K562 (cell line): ENCODE measurements around the gene HARS2. TPM values are rescaled to one million over a fixed set of nuclear protein-coding genes. Genes with fewer than 3 reads are reported as not detected.

Experiments used
- ARID1B ChIP-seq: fragments of 450-650 bp; IDR thresholded peaks from 2 replicates; pipeline ENCODE4 v1.6.1; 2016; ENCODE audit warnings: antibody characterized with exemption, mild to moderate bottlenecking, inconsistent platforms
- CGGBP1 ChIP-seq: fragments of 250-450 bp; sonication (Bioruptor Pico); IDR thresholded peaks from 2 replicates; pipeline ENCODE4 v1.9.0; 2021; ENCODE audit warnings: mild to moderate bottlenecking
- CXXC5 ChIP-seq: fragments of 250-450 bp; sonication (Bioruptor Pico); IDR thresholded peaks from 2 replicates; pipeline ENCODE4 v1.8.0; 2022; ENCODE audit warnings: inconsistent platforms, mild to moderate bottlenecking, moderate library complexity
- ETV6 ChIP-seq, 3 experiments: fragments of 150-350 bp in 1 of 3; sonication (generic) in 1 of 3; formaldehyde crosslinking in 1 of 3; IDR thresholded peaks; 2 replicates each; pipeline versions ENCODE4 v1.6.1 to v1.8.0; 2014 to 2022; ENCODE audit warnings: borderline replicate concordance in 2 of 3, low read depth in 2 of 3, antibody characterized with exemption in 1 of 3, low read length in 1 of 3, mild to moderate bottlenecking in 1 of 3, missing genetic modification reagents in 1 of 3
- FOS ChIP-seq: IDR thresholded peaks from 3 replicates; pipeline ENCODE4 v1.6.1; 2011; ENCODE audit not compliant: insufficient read length; ENCODE audit errors: extremely low read depth
- HDGF ChIP-seq: fragments of 450-650 bp; IDR thresholded peaks from 2 replicates; pipeline ENCODE4 v1.6.1; 2016
- KLF13 ChIP-seq: fragments of 450-650 bp; IDR thresholded peaks from 2 replicates; pipeline ENCODE4 v1.6.1; 2016; ENCODE audit warnings: missing genetic modification characterization, low read depth, mild to moderate bottlenecking, missing compliant biosample characterization, moderate library complexity, borderline replicate concordance
- PPARD ChIP-seq: fragments of 250-450 bp; sonication (Bioruptor Pico); IDR thresholded peaks from 2 replicates; pipeline ENCODE4 v1.8.0; 2022; ENCODE audit warnings: inconsistent platforms, mild to moderate bottlenecking, moderate library complexity
- PREB ChIP-seq: sonication (generic); formaldehyde crosslinking; IDR thresholded peaks from 2 replicates; pipeline ENCODE4 v1.8.1; 2023; ENCODE audit warnings: mild to moderate bottlenecking, missing genetic modification reagents
- PTTG1 ChIP-seq: fragments of 450-650 bp; IDR thresholded peaks from 2 replicates; pipeline ENCODE4 v1.6.1; 2016; ENCODE audit warnings: low read depth, mild to moderate bottlenecking, missing genetic modification characterization, missing compliant biosample characterization
- SMAD3 ChIP-seq: fragments of 450-650 bp; formaldehyde crosslinking; conservative IDR thresholded peaks from 2 replicates; pipeline ENCODE4 v1.4.0; 2020; ENCODE audit warnings: mild to moderate bottlenecking
- SOX6 ChIP-seq: fragments of 450-650 bp; IDR thresholded peaks from 2 replicates; pipeline ENCODE4 v1.6.1; 2014; ENCODE audit warnings: mild to moderate bottlenecking
- SP1 ChIP-seq: sonication (generic); formaldehyde crosslinking; IDR thresholded peaks from 2 replicates; pipeline ENCODE4 v1.8.1; 2022; ENCODE audit warnings: mild to moderate bottlenecking, missing genetic modification reagents
- TAL1 ChIP-seq: fragments of 450-650 bp; IDR thresholded peaks from 2 replicates; pipeline ENCODE4 v1.6.1; 2016; ENCODE audit warnings: mild to moderate bottlenecking
- YY1 ChIP-seq, 3 experiments: IDR thresholded peaks; 2 replicates each; pipeline ENCODE4 v1.6.1; 2011; ENCODE audit warnings: low read length in 2 of 3, mild to moderate bottlenecking in 2 of 3, moderate library complexity in 2 of 3, borderline replicate concordance in 1 of 3, control low read depth in 1 of 3, low read depth in 1 of 3; ENCODE audit not compliant: insufficient read depth in 3 of 3, insufficient replicate concordance in 2 of 3, control insufficient read depth in 1 of 3, insufficient read length in 1 of 3; ENCODE audit errors: extremely low read depth in 1 of 3
- ZBTB34 ChIP-seq: fragments of 250-450 bp; sonication (Bioruptor Pico); IDR thresholded peaks from 2 replicates; pipeline ENCODE4 v1.8.0; 2021; ENCODE audit warnings: mild to moderate bottlenecking, moderate library complexity
- ZEB2 ChIP-seq: fragments of 450-650 bp; IDR thresholded peaks from 2 replicates; pipeline ENCODE4 v1.6.1; 2016
- ZMIZ1 ChIP-seq, 2 experiments: fragments of 150-350 bp in 1 of 2; IDR thresholded peaks; 2 replicates each; pipeline ENCODE4 v1.6.1; 2012 to 2016; ENCODE audit warnings: low read depth in 2 of 2, low read length in 2 of 2, mild to moderate bottlenecking in 1 of 2, moderate library complexity in 1 of 2
- ZNF174 ChIP-seq: fragments of 250-450 bp; sonication (Bioruptor Pico); IDR thresholded peaks from 2 replicates; pipeline ENCODE4 v1.4.0; 2020; ENCODE audit warnings: mild to moderate bottlenecking
- polyA plus RNA-seq, 8 experiments: library from polyadenylated mRNA; depleted of rRNA in 4 of 8; stranded (reverse) in 5 of 8; unstranded in 3 of 8; fragments of >200 nt; fragmentation: Nextera tagmentation in 2 of 8; fragmentation: Illumina TruSeq in 1 of 8; extraction: Ambion mirVana in 2 of 8; extraction: Trizol in 1 of 8; gene quantifications; 2 replicates each; pipeline versions ENCODE4 v1.2.1 to v1.2.3, GENCODE V29; 2011 to 2014; ENCODE audit warnings: inconsistent platforms in 1 of 8, missing spikeins in 1 of 8
- total RNA-seq, 7 experiments: library from RNA; depleted of rRNA in 6 of 7; stranded (reverse); fragments of >200 nt in 6 of 7; fragmentation: Illumina TruSeq in 2 of 7; extraction: Trizol in 2 of 7; gene quantifications; 2 replicates each; pipeline versions ENCODE4 v1.2.1 to v1.2.3, GENCODE V29; 2011 to 2021; ENCODE audit warnings: low replicate concordance in 1 of 7

Gene HARS2
- total and polyA plus RNA-seq, 9 of the 15 experiments (the other 6 are each of a cell fraction or from before 2014, with no cell fraction given) = 8.5 to 41.6 (median 27.1) TPM

GRCh38 chr5:140690941-140691924, at the start of gene HARS2, which contains the start of gene HARS1 (continued):
- TF ChIP-seq PTTG1 (no peak), YY1 (IDR thresholded peaks at IDR 0.05; ENCODE audit: borderline replicate concordance in 1 of 3, control insufficient read depth in 1 of 3, extremely low read depth in 1 of 3, insufficient read depth in 3 of 3, insufficient read length in 1 of 3, insufficient replicate concordance in 2 of 3, low read depth in 1 of 3, low read length in 2 of 3) (peak in 1 of 3 experiments; percentile 65), ZNF174 (no peak), CXXC5 (CRISPR knock-in tag) (peak; percentile 62), PREB (CRISPR knock-in tag) (0 out of 2 replicates have a peak, but pooled peaks have one; percentile 53), CGGBP1 (CRISPR knock-in tag) (no peak), SP1 (CRISPR knock-in tag) (no peak), ETV6 (IDR thresholded peaks at IDR 0.05; ENCODE audit: borderline replicate concordance in 1 of 2, low read depth in 2 of 2, low read length in 1 of 2) (peak; percentile 61 to 90; a peak in 3 of 4 replicates), ETV6 (CRISPR knock-in tag; IDR thresholded peaks at IDR 0.05; ENCODE audit: borderline replicate concordance) (no peak), KLF13 (no peak), SMAD3 (no peak), FOS (no peak), TAL1 (no peak), ARID1B (0 out of 2 replicates have a peak, but pooled peaks have one; percentile 31), HDGF (no peak; the same call in 1 of the 2 replicates), PPARD (CRISPR knock-in tag) (no peak), SOX6 (peak; percentile 54; the same call in 1 of the 2 replicates), ZEB2 (no peak), ZMIZ1 (IDR thresholded peaks at IDR 0.05; ENCODE audit: low read depth in 2 of 2, low read length in 2 of 2) (peak in 1 of 2 experiments; percentile 61; a peak in 1 of 4 replicates), ZBTB34 (CRISPR knock-in tag) (no peak)
